ENCODE measurements around the gene MBLAC2. TPM values are rescaled to one million over a fixed set of nuclear protein-coding genes. Genes with fewer than 3 reads are reported as not detected.

Gene MBLAC2
- total and polyA plus RNA-seq, 10 donors, result 2.2 to 11.8 (median 6.1) TPM

- no peaks in the 10 kb centered on the region for H3K36me3 ChIP-seq
- H3K4me1 ChIP-seq, result peaks cover 6 to 23% (median 17%) of the 10 kb centered on the region in 6 donors
- H3K4me3 ChIP-seq, result no peak overlapping the region
- no peak overlapping the region for H3K27ac ChIP-seq
- TF ChIP-seq POLR2A (IDR thresholded peaks at IDR 0.05), result no peak
- TF ChIP-seq POLR2AphosphoS5 (IDR thresholded peaks at IDR 0.05), result no peak
- TF ChIP-seq, protein P1, sequence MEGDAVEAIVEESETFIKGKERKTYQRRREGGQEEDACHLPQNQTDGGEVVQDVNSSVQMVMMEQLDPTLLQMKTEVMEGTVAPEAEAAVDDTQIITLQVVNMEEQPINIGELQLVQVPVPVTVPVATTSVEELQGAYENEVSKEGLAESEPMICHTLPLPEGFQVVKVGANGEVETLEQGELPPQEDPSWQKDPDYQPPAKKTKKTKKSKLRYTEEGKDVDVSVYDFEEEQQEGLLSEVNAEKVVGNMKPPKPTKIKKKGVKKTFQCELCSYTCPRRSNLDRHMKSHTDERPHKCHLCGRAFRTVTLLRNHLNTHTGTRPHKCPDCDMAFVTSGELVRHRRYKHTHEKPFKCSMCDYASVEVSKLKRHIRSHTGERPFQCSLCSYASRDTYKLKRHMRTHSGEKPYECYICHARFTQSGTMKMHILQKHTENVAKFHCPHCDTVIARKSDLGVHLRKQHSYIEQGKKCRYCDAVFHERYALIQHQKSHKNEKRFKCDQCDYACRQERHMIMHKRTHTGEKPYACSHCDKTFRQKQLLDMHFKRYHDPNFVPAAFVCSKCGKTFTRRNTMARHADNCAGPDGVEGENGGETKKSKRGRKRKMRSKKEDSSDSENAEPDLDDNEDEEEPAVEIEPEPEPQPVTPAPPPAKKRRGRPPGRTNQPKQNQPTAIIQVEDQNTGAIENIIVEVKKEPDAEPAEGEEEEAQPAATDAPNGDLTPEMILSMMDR (IDR thresholded peaks at IDR 0.05 in 8 of 11, conservative IDR thresholded peaks at IDR 0.05 in 3 of 11), result no peak
- H3K27me3 ChIP-seq (replicated peaks in 1 of 7), result no peaks in the 10 kb centered on the region
- 77 to 89% (median 83%) methylated on average over 8 of the region's 8 CpGs for WGBS, 5 donors
- intact Hi-C loops (cut with DNase I; ENCODE audit: low total_unique reads), result no loop called here
- H3K9me3 ChIP-seq, result no peaks in the 10 kb centered on the region
- no peak for DNase-seq
Observed at GRCh38 chr5:90477621-90478215, 3.1 kb upstream of the MBLAC2 start.

DNA sequence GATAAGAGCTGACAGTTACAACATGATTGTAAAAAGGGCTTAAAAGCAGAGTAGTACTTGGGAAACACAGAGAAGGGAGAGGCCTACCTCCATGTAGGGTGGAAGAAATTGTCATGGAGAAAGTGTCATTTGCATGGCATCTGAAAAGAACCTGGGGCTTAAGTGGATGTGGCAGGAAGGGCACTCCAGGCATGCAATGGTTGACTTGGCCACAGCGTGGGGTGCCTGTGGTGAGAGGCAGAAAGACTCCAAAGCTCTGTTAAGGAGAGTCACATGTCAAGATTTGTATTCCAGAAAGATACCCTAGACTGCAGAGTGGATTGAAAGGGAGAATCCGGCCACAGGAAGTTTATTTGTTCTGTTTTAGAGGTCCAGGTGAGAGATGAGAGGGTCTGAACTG is 2.5 kb upstream of the MBLAC2 start:
- TF ChIP-seq, protein P1 (IDR thresholded peaks at IDR 0.05 in 8 of 11, conservative IDR thresholded peaks at IDR 0.05 in 3 of 11), result no peak
- TF ChIP-seq POLR2A (IDR thresholded peaks at IDR 0.05), result no peak
- TF ChIP-seq POLR2AphosphoS5 (IDR thresholded peaks at IDR 0.05), result no peak
- no peaks in the 10 kb centered on the region for H3K9me3 ChIP-seq
- no peak overlapping the region for H3K4me3 ChIP-seq
- H3K36me3 ChIP-seq, result no peaks in the 10 kb centered on the region
- no peak for DNase-seq
- no peaks in the 10 kb centered on the region for H3K27me3 ChIP-seq (replicated peaks in 1 of 7)
- intact Hi-C loops (cut with DNase I; ENCODE audit: low total_unique reads), result no loop called here
- H3K4me1 ChIP-seq, result peaks cover 7 to 29% (median 24%) of the 10 kb centered on the region in 6 donors
- WGBS, 5 donors, result 73 to 88% (median 86%) methylated on average over 2 of the region's 2 CpGs
- H3K27ac ChIP-seq, result no peak overlapping the region

- Histone ChIP-seq H3K4me1 (peaks cover 7 to 36% (median 25%) of the 10 kb centered on the region in 6 donors), H3K4me3 (no peak overlapping the region), H3K27me3 (replicated peaks in 1 of 7) (no peaks in the 10 kb centered on the region), H3K36me3 (no peaks in the 10 kb centered on the region), H3K27ac (no peak overlapping the region), H3K9me3 (no peaks in the 10 kb centered on the region)
- no peak for DNase-seq
- TF ChIP-seq POLR2AphosphoS5 (IDR thresholded peaks at IDR 0.05), result no peak
- TF ChIP-seq, protein P1 (IDR thresholded peaks at IDR 0.05 in 8 of 11, conservative IDR thresholded peaks at IDR 0.05 in 3 of 11), result no peak
- TF ChIP-seq POLR2A (IDR thresholded peaks at IDR 0.05), result no peak
- intact Hi-C loops (cut with DNase I; ENCODE audit: low total_unique reads), result no loop called here
- 54 to 88% (median 76%) methylated on average over 3 of the region's 3 CpGs for WGBS, 5 donors
Observed at GRCh38 chr5:90476391-90476790, 1.8 kb upstream of the MBLAC2 start.

GRCh38 chr5:90475436-90475980 is 937 bp upstream of the MBLAC2 start:
- Histone ChIP-seq H3K4me3 (peak overlapping the region in 4 of 8 donors; percentile 79 to 98 (median 89)), H3K9me3 (no peaks in the 10 kb centered on the region), H3K27ac (no peak overlapping the region), H3K27me3 (replicated peaks in 1 of 7) (no peaks in the 10 kb centered on the region), H3K36me3 (no peaks in the 10 kb centered on the region), H3K4me1 (peaks cover 7 to 41% (median 25%) of the 10 kb centered on the region in 6 donors)
- WGBS, 5 donors, result 78 to 93% (median 90%) methylated on average over 17 of the region's 17 CpGs
- DNase-seq, result no peak
- intact Hi-C loops (cut with DNase I; ENCODE audit: low total_unique reads), result no loop called here
- TF ChIP-seq POLR2A (IDR thresholded peaks at IDR 0.05) (no peak), POLR2AphosphoS5 (IDR thresholded peaks at IDR 0.05) (no peak)
- TF ChIP-seq, protein P1 (IDR thresholded peaks at IDR 0.05 in 8 of 11, conservative IDR thresholded peaks at IDR 0.05 in 3 of 11), result no peak

Measured in spleen (tissue), 11 donors.